HCT116 (cell line): ENCODE data around the gene OPRL1. TPM values are rescaled to one million over a fixed set of nuclear protein-coding genes. Genes with fewer than 3 reads are reported as not detected.

Experiments used
- ATAC-seq: fragments of 200-7000 bp; cut with Tn5 transposase; 2 replicates; pipeline ENCODE4 v1.9.1; 2020; ENCODE audit warnings: mild to moderate bottlenecking, moderate library complexity
- BruUV-seq: library from RNA; stranded (reverse); fragments of 400-500 nt; replicated peaks from 2 replicates; lab custom pipeline; 2021; lab: Mats Ljungman, UMichigan
- CTCF ChIA-PET: fragments of 300-600 bp; sonication (Branson Sonifier 250); formaldehyde crosslinking; loops from one replicate; lab custom pipeline; 2021; ENCODE audit warnings: antibody characterized with exemption; lab: Charles Lee
- POLR2A ChIA-PET: fragments of 300-600, 350-600 bp; sonication (Branson Sonifier 250); formaldehyde crosslinking; loops from one replicate; lab custom pipeline; 2021; ENCODE audit warnings: antibody characterized with exemption; lab: Charles Lee
- RAD21 ChIA-PET, 2 experiments: fragments of 300-600 bp; sonication (Branson Sonifier 250); formaldehyde crosslinking; loops; one replicate each; lab custom pipeline; 2023; ENCODE audit warnings: low total read pairs in 2 of 2; ENCODE audit not compliant: uncharacterized antibody in 2 of 2, unreplicated experiment in 2 of 2, low non-redundant PET in 1 of 2; lab: Charles Lee
- DNase-seq: peaks from one replicate; pipeline ENCODE4 v3.0.0-alpha.2; 2010; ENCODE audit warnings: low read depth, low spot score
- H2AFZ ChIP-seq: fragments of 200-600 bp; shearing (Covaris generic), sonication (generic); 2 replicates; pipeline ENCODE4 v1.6.1; 2017; ENCODE audit warnings: low read depth, mixed run types, mixed read lengths, antibody characterized with exemption, low read length; ENCODE audit not compliant: poor library complexity, severe bottlenecking
- H3K27ac ChIP-seq: 2 replicates; pipeline ENCODE4 v1.5.1; 2012; ENCODE audit warnings: low read depth, low read length
- H3K27me3 ChIP-seq: fragments of 200-600 bp; sonication (generic); 2 replicates; pipeline ENCODE4 v1.6.1; 2016; ENCODE audit warnings: mixed run types, low read length, mixed read lengths; ENCODE audit not compliant: insufficient read depth
- H3K36me3 ChIP-seq, 2 experiments: fragments of 200-500 bp in 1 of 2; fragments of 200-600 bp in 1 of 2; sonication (Bioruptor generic) in 1 of 2; sonication (generic) in 1 of 2; 2 replicates each; pipeline versions ENCODE4 v1.5.1 to v1.6.1; 2014 to 2016; ENCODE audit warnings: low read length in 2 of 2, inconsistent platforms in 1 of 2, mixed read lengths in 1 of 2, mixed run types in 1 of 2; ENCODE audit not compliant: insufficient read depth in 2 of 2, control insufficient read depth in 1 of 2
- H3K4me1 ChIP-seq, 2 experiments: fragments of 200-600 bp in 1 of 2; sonication (generic) in 1 of 2; 2 replicates each; pipeline versions ENCODE4 v1.5.1 to v1.6.1; 2012 to 2017; ENCODE audit warnings: low read length in 2 of 2, inconsistent platforms in 1 of 2, mild to moderate bottlenecking in 1 of 2, mixed read lengths in 1 of 2, mixed run types in 1 of 2, moderate library complexity in 1 of 2; ENCODE audit not compliant: insufficient read depth in 2 of 2, control insufficient read depth in 1 of 2
- H3K4me2 ChIP-seq: fragments of 200-600 bp; sonication (generic); 2 replicates; pipeline ENCODE4 v1.6.1; 2017; ENCODE audit warnings: mixed run types, low read length, mixed read lengths
- H3K4me3 ChIP-seq, 2 experiments: fragments of 200-600 bp in 1 of 2; sonication (generic) in 1 of 2; replicated peaks in 1 of 2; 2 replicates each; pipeline ENCODE4 v1.5.1; 2011 to 2016; ENCODE audit warnings: low read length in 2 of 2, control low read depth in 1 of 2, low read depth in 1 of 2, mild to moderate bottlenecking in 1 of 2, mixed read lengths in 1 of 2, mixed run types in 1 of 2
- H3K79me2 ChIP-seq: fragments of 200-600 bp; sonication (generic); 2 replicates; pipeline ENCODE4 v1.6.1; 2017; ENCODE audit warnings: mild to moderate bottlenecking, mixed run types, low read length, moderate library complexity, mixed read lengths; ENCODE audit not compliant: insufficient read depth
- H3K9ac ChIP-seq: fragments of 200-600 bp; sonication (generic); 2 replicates; pipeline ENCODE4 v1.6.1; 2016; ENCODE audit warnings: low read length, mixed read lengths
- H3K9me2 ChIP-seq: fragments of 200-600 bp; sonication (generic), shearing (Covaris generic); 2 replicates; pipeline ENCODE4 v1.6.1; 2017; ENCODE audit warnings: mixed run types, mild to moderate bottlenecking, moderate library complexity; ENCODE audit not compliant: insufficient read depth
- H3K9me3 ChIP-seq, 2 experiments: fragments of 200-500 bp in 1 of 2; fragments of 200-600 bp in 1 of 2; sonication (Bioruptor generic) in 1 of 2; sonication (generic) in 1 of 2; 2 replicates each; pipeline ENCODE4 v1.6.1; 2014 to 2017; ENCODE audit warnings: low read length in 2 of 2, mixed read lengths in 2 of 2, inconsistent platforms in 1 of 2, low read depth in 1 of 2, mild to moderate bottlenecking in 1 of 2, mixed run types in 1 of 2, moderate library complexity in 1 of 2; ENCODE audit not compliant: control insufficient read depth in 1 of 2, insufficient read depth in 1 of 2
- H4K20me1 ChIP-seq: fragments of 200-600 bp; sonication (generic), shearing (Covaris generic); 2 replicates; pipeline ENCODE4 v1.6.1; 2017; ENCODE audit warnings: mixed run types, mild to moderate bottlenecking, moderate library complexity; ENCODE audit not compliant: insufficient read depth
- CBX3 ChIP-seq: IDR thresholded peaks from 2 replicates; pipeline ENCODE4 v1.6.1; 2012; ENCODE audit warnings: low read depth
- CEBPB ChIP-seq: IDR thresholded peaks from 2 replicates; pipeline ENCODE4 v1.6.1; 2012; ENCODE audit warnings: low read depth
- ELF1 ChIP-seq: IDR thresholded peaks from 2 replicates; pipeline ENCODE4 v1.6.1; 2012; ENCODE audit warnings: low read depth, borderline replicate concordance
- EZH2 ChIP-seq: fragments of 200-600 bp; sonication (generic); IDR thresholded peaks from 2 replicates; pipeline ENCODE4 v1.6.1; 2017; ENCODE audit warnings: antibody characterized with exemption, mixed run types
- FOSL1 ChIP-seq: IDR thresholded peaks from 2 replicates; pipeline ENCODE4 v1.6.1; 2012; ENCODE audit warnings: low read depth
- POLR2A ChIP-seq: IDR thresholded peaks from 2 replicates; pipeline ENCODE4 v1.7.0; 2011; ENCODE audit warnings: borderline replicate concordance; ENCODE audit not compliant: insufficient read depth, insufficient read length; ENCODE audit errors: extremely low read depth
- POLR2AphosphoS5 ChIP-seq: IDR thresholded peaks from 2 replicates; pipeline ENCODE4 v1.6.1; 2011; ENCODE audit warnings: mild to moderate bottlenecking, low read depth, low read length, moderate library complexity
- RAD21 ChIP-seq: IDR thresholded peaks from 2 replicates; pipeline ENCODE4 v1.6.1; 2012; ENCODE audit warnings: low read depth, mild to moderate bottlenecking
- SIN3A ChIP-seq: IDR thresholded peaks from 2 replicates; pipeline ENCODE4 v1.6.1; 2012; ENCODE audit warnings: low read depth
- SP1 ChIP-seq: IDR thresholded peaks from 2 replicates; pipeline ENCODE4 v1.6.1; 2012; ENCODE audit warnings: low read depth
- ZNF274 ChIP-seq: fragments of 200-500 bp; sonication (Bioruptor generic); IDR thresholded peaks from 2 replicates; pipeline ENCODE4 v1.6.1; 2014; ENCODE audit warnings: mild to moderate bottlenecking, low read depth, low read length, inconsistent platforms
- intact Hi-C: fragments of 100-400 bp; cut with micrococcal nuclease; formaldehyde crosslinking; loops from 2 replicates; pipeline ENCODE4 v1.10.0; 2022
- total RNA-seq: library from RNA; stranded (reverse); gene quantifications from one replicate; pipeline ENCODE4 v1.2.1, GENCODE V29; 2021; ENCODE audit not compliant: unreplicated experiment
- TF ChIP-seq, protein P1 (sequence below): IDR thresholded peaks from 2 replicates; pipeline ENCODE4 v1.6.1; 2012; ENCODE audit warnings: low read depth
- TF ChIP-seq, protein P2 (sequence below): IDR thresholded peaks from 2 replicates; pipeline ENCODE4 v1.6.1; 2011; ENCODE audit warnings: mild to moderate bottlenecking, low read length, moderate library complexity; ENCODE audit not compliant: insufficient replicate concordance; ENCODE audit errors: extremely low read depth

The OPRL1 gene
- total RNA-seq, 1 experiment from 2014 or later = 1.6 TPM

DNA sequence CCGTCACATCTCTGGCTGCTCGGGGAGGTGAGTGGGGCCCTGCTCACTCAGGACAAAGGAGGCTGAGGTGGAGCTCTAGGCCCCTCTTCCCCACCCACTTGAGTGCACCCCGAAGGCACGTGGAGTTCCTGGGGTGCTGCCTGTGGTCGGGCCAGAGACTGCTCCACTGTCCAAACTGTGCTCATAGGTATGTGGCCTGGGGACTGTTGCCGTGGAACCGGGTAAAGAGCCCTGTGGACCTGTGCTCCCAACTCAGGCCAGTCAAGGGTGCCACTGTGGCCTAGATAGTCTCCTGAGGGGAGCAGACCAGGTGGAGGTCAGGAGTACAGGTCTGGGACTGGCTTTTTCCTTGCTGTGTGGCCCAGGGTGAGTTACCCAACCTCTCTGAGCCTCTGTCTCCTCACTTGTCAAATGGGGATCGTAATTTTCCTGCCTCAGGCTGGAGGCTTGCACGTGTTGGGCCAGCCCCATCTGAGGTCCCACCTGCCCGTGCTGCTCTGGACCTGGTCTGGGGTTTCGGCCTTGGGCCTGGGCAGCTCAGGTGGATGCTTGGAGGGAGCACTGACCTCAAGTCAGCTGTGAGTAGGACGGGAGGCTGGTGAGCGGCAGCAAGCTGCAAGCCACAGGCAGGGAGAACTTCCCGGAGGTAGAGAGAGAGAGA, 39.9 kb downstream of the OPRL1 start:
- H3K4me2 ChIP-seq = peak overlapping the region; percentile 30

More for the DNA sequence above, 39.9 kb downstream of the OPRL1 start:
- H3K36me3 ChIP-seq = no peaks in the 10 kb centered on the region
- no TSS peak for BruUV-seq
- peaks cover 0 to 8% of the 10 kb centered on the region in 2 experiments; a peak in 2 of 4 replicates for H3K4me1 ChIP-seq
- TF ChIP-seq ZNF274 = no peak
- TF ChIP-seq EZH2 = no peak
- TF ChIP-seq, protein P1, sequence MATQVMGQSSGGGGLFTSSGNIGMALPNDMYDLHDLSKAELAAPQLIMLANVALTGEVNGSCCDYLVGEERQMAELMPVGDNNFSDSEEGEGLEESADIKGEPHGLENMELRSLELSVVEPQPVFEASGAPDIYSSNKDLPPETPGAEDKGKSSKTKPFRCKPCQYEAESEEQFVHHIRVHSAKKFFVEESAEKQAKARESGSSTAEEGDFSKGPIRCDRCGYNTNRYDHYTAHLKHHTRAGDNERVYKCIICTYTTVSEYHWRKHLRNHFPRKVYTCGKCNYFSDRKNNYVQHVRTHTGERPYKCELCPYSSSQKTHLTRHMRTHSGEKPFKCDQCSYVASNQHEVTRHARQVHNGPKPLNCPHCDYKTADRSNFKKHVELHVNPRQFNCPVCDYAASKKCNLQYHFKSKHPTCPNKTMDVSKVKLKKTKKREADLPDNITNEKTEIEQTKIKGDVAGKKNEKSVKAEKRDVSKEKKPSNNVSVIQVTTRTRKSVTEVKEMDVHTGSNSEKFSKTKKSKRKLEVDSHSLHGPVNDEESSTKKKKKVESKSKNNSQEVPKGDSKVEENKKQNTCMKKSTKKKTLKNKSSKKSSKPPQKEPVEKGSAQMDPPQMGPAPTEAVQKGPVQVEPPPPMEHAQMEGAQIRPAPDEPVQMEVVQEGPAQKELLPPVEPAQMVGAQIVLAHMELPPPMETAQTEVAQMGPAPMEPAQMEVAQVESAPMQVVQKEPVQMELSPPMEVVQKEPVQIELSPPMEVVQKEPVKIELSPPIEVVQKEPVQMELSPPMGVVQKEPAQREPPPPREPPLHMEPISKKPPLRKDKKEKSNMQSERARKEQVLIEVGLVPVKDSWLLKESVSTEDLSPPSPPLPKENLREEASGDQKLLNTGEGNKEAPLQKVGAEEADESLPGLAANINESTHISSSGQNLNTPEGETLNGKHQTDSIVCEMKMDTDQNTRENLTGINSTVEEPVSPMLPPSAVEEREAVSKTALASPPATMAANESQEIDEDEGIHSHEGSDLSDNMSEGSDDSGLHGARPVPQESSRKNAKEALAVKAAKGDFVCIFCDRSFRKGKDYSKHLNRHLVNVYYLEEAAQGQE = no peak
- no peak for TF ChIP-seq SP1
- no peak for TF ChIP-seq FOSL1
- TF ChIP-seq, protein P2, sequence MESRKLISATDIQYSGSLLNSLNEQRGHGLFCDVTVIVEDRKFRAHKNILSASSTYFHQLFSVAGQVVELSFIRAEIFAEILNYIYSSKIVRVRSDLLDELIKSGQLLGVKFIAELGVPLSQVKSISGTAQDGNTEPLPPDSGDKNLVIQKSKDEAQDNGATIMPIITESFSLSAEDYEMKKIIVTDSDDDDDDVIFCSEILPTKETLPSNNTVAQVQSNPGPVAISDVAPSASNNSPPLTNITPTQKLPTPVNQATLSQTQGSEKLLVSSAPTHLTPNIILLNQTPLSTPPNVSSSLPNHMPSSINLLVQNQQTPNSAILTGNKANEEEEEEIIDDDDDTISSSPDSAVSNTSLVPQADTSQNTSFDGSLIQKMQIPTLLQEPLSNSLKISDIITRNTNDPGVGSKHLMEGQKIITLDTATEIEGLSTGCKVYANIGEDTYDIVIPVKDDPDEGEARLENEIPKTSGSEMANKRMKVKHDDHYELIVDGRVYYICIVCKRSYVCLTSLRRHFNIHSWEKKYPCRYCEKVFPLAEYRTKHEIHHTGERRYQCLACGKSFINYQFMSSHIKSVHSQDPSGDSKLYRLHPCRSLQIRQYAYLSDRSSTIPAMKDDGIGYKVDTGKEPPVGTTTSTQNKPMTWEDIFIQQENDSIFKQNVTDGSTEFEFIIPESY = no peak
- TF ChIP-seq SIN3A = no peak
- TF ChIP-seq POLR2AphosphoS5 = no peak
- TF ChIP-seq ELF1 = no peak
- no peak for TF ChIP-seq CEBPB
- TF ChIP-seq CBX3 = no peak
- TF ChIP-seq POLR2A = no peak
- TF ChIP-seq RAD21 = no peak
- RAD21 ChIA-PET = interaction anchor here in 1 of 2 experiments (0.7 kb wide), 1 partner anchor 194 kb away, joined by 7 read pairs; no protein-coding TSS in a partner anchor
- no peak overlapping the region for H2AFZ ChIP-seq
- H3K9me2 ChIP-seq = no peaks in the 10 kb centered on the region
- peak; percentile 6 for DNase-seq
- H3K79me2 ChIP-seq = no peaks in the 10 kb centered on the region
- no peak overlapping the region; the same call in 1 of the 2 replicates for H3K27ac ChIP-seq
- POLR2A ChIA-PET = no interaction called here
- CTCF ChIA-PET = interaction anchor here (0.5 to 1.9 kb wide), 5 partner anchors 18 to 582 kb away, joined by 3 to 16 read pairs (median 5); partner anchors contain the start of genes PRPF6 and PTK6
- no peak overlapping the region for H3K9ac ChIP-seq
- intact Hi-C loops = loop anchor here (1.0 to 2.0 kb wide), 2 partner anchors 81 to 139 kb away; partner anchors contain the start of gene PRPF6
- peak; percentile 51 for ATAC-seq
- no peaks in the 10 kb centered on the region for H3K27me3 ChIP-seq
- H4K20me1 ChIP-seq = no peaks in the 10 kb centered on the region
- no peaks in the 10 kb centered on the region for H3K9me3 ChIP-seq
- no peak overlapping the region for H3K4me3 ChIP-seq
